ENCODE measurements around the gene FBXO36.

DNA sequence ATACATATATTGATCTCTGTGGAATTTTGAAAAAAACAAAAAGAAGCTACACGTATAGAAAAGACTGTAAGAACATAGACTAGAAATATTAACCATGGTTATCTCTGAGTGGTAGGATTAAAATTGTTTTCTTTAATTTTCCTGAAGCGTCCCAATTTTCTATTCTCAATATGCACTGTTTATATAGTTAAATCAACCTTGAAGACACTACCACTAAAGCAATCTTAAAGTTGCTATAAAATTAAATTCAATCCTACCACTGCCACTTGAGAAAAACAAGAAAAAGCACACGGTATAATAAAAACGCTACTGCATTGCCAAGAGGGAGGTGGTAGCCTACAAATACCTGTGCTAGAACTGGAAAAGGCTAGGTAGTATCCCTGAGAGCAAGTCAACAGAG is 47.7 kb upstream of the FBXO36 start:
- TF ChIP-seq CTCF (IDR thresholded peaks at IDR 0.05) (no peak), POLR2A (IDR thresholded peaks at IDR 0.05) (no peak)
